Neuron (in vitro differentiated cells): Measurements from ENCODE around the gene APCDD1.
"Not testable (repeated sequence)": the region's sequence is repeated elsewhere in the genome, so short reads cannot be mapped to it uniquely, and the experiment has no call there.

Experiments used
- H2AFZ ChIP-seq: one replicate; pipeline ENCODE4 v1.6.1; 2013; ENCODE audit warnings: low read depth, mild to moderate bottlenecking, inconsistent platforms, low read length, moderate library complexity
- H3K27me3 ChIP-seq: one replicate; pipeline ENCODE4 v1.6.1; 2013; ENCODE audit warnings: low read length; ENCODE audit not compliant: insufficient read depth
- H3K36me3 ChIP-seq: one replicate; pipeline ENCODE4 v1.6.1; 2013; ENCODE audit warnings: low read length; ENCODE audit not compliant: insufficient read depth
- H3K4me1 ChIP-seq: one replicate; pipeline ENCODE4 v1.6.1; 2013; ENCODE audit warnings: low read length; ENCODE audit not compliant: insufficient read depth
- H3K4me3 ChIP-seq: 2 replicates; pipeline ENCODE4 v1.5.1; 2013; ENCODE audit warnings: mild to moderate bottlenecking, low read length, moderate library complexity
- H3K9me3 ChIP-seq: one replicate; pipeline ENCODE4 v1.6.1; 2013; ENCODE audit warnings: low read length

Gene APCDD1

DNA sequence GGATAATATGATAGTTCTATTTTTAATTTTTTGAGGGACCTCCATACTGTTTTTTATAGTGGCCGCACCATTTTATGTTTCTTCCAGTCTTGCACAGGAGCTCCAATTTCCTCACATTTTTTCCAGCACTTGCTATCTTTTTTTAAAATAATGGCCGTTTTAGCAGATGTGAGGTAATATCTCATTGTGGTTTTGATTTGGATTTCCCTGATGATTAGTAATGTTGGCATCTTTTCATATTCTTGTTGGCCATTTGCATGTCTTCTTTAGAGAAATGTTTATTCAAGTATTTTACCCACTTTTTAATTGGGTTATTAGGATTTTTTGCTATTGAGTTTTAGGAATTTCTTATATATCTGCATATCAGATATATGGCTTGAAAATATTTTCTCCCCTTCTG is 41.5 kb downstream of the APCDD1 start:
- Histone ChIP-seq H3K4me3 (no peak overlapping the region), H3K4me1 (no peaks in the 10 kb centered on the region), H3K36me3 (no peaks in the 10 kb centered on the region), H3K9me3 (no peaks in the 10 kb centered on the region), H2AFZ (no peak overlapping the region), H3K27me3 (no peaks in the 10 kb centered on the region)

DNA sequence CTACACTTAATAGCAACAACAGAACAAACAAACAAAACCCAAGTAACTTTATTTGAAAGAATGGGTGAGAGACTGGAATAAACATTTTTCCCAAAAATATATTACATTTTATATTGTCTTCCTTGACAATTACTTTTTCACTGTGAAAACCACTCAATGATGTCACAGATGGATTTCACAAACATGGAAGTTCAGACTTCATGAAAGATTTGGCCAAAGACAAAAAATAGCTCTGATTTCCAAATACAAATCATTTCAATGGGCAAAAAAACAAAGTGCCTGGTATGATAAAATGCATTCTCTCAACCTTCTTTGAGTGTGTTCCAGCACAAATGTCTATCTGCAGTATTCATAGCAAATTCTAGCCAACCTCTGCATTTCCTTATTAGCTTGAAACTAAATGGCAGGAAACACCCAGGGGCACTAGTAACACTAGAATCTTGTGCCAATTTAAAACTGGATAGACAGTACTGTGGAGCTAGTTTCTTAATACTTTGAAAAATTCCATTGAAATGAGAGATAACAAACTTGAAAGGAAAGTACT is 42.8 kb downstream of the APCDD1 start:
- H3K9me3 ChIP-seq = no peaks in the 10 kb centered on the region
- H3K4me1 ChIP-seq = no peaks in the 10 kb centered on the region
- H2AFZ ChIP-seq = no peak overlapping the region
- H3K36me3 ChIP-seq = no peaks in the 10 kb centered on the region
- H3K4me3 ChIP-seq = no peak overlapping the region
- no peaks in the 10 kb centered on the region for H3K27me3 ChIP-seq

DNA sequence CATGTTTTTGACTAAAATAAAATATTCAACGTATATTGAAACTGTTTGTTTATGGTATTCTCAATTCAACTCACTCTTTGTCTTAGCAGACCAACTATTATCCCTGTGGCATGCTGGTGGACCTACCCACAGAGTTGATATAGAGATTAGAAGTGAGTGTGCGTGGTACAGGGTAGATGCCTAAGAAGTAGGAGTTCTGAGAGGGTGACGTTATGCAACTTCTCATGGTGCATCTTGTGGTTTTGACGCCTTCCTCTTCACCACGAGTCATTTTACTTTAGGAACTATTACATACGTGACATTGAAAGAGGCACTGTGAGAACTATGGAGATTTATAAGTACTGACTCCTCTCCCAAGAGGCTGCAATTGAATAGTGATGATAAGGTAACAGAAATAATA is 44.8 kb downstream of the APCDD1 start:
- no peaks in the 10 kb centered on the region for H3K4me1 ChIP-seq
- H3K9me3 ChIP-seq = no peaks in the 10 kb centered on the region
- no peak overlapping the region for H2AFZ ChIP-seq
- H3K36me3 ChIP-seq = no peaks in the 10 kb centered on the region
- H3K27me3 ChIP-seq = no peaks in the 10 kb centered on the region
- H3K4me3 ChIP-seq = no peak overlapping the region

DNA sequence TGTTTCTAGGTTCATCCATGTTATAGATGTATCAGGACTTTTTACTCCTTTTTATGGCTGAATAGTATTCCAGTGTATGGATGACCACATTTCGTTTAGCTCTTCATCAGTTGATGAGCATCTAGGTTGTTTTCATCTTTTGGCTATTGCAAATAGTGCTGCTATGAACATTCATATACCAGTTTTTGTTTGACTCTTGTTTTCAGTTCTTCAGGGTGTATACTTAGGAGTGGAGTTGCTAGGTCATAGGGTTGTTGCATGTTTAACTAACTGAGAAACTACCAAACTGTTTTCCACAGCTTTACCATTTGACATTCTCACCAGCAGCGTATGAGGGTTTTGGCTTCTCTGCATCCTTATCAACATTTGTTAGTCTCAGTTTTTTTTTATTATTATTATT is 45.6 kb downstream of the APCDD1 start:
- no peaks in the 10 kb centered on the region for H3K4me1 ChIP-seq
- no peaks in the 10 kb centered on the region for H3K9me3 ChIP-seq
- no peak overlapping the region for H3K4me3 ChIP-seq
- no peaks in the 10 kb centered on the region for H3K27me3 ChIP-seq
- no peak overlapping the region for H2AFZ ChIP-seq
- H3K36me3 ChIP-seq = no peaks in the 10 kb centered on the region

DNA sequence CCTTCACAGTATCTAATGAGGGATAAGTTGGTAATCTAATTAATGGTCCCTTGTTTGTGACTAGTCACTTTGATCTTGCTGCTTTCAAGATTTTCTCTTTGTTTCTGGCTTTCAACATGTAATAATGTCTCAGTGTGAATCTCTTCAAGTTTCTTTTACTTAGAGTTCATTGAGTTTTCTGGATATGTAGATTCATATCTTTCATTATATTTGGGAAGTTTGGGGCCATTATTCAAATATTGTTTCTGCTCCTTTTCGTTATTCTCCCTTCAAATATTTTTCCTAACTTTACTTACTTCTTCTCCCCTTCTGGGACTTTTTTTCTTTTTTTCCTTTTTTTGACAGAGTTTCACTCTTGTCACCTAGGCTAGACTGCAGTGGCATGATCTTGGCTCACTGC is 50.3 kb downstream of the APCDD1 start:
- Histone ChIP-seq H3K36me3 (no peaks in the 10 kb centered on the region), H3K4me1 (no peaks in the 10 kb centered on the region), H3K27me3 (no peaks in the 10 kb centered on the region), H3K9me3 (peaks cover 6% of the 10 kb centered on the region), H2AFZ (no peak overlapping the region), H3K4me3 (no peak overlapping the region)

DNA sequence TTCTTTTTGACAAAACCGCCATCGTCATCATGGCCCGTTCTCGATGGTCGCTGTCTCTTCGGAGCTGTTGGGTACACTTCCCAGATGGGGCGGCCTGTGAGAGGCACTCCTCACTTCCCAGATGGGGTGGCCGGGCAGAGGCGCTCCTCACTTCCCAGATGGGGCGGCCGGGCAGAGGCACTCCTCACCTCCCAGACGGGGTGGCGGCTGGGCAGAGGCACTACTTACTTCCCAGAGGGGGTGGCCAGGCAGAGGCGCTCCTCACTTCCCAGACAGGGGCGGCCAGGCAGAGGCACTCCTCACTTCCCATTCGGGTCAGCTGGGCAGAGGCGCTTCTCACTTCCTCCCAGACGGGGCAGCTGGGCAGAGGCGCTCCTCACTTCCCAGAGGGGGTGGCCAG is 51.5 kb downstream of the APCDD1 start:
- H3K4me3 ChIP-seq, H2AFZ ChIP-seq: not testable (repeated sequence)

DNA sequence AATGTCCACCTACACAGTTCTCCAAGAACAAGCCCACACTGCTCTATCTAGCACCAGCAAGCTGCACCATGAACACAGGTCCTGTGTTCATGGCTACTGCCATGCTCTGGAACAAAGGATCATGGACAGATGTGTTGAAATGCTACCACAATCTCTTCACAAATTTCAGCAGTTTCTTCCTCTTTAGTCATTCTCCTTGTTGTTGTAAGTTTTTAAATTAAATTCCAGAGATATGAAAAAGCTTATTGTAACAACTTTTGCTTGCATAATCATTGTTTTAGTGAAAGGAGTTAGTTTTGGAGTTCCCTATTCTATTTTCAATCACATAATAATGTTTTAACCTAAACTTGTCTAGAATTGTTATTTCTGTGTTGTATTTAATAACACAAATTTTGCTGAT is 54.2 kb downstream of the APCDD1 start:
- Histone ChIP-seq H3K4me1 (no peaks in the 10 kb centered on the region), H2AFZ (no peak overlapping the region), H3K27me3 (no peaks in the 10 kb centered on the region), H3K36me3 (no peaks in the 10 kb centered on the region), H3K4me3 (no peak overlapping the region), H3K9me3 (peaks cover 6% of the 10 kb centered on the region)

More for the DNA sequence above, 51.5 kb downstream of the APCDD1 start:
- not testable (repeated sequence) for H3K4me1 ChIP-seq, H3K27me3 ChIP-seq, H3K9me3 ChIP-seq, H3K36me3 ChIP-seq

DNA sequence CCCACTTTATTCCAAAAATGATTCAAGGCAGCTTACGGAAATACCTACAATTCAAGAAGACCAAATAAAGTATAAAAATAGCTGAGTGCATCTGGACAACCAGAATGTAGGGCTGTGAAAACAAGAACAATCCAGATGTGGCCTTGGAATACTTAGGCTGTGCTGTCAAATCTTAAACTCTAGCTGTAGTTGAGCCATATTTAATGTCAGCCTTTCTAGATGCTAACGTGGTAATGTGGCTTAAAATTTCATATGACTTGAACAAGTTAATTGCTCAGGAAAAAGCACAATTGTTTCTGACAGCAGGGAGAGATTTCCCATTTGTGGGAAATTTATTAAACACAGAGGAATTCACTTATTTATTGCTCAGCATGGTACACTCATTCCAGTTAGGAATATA is 56.8 kb downstream of the APCDD1 start:
- H3K36me3 ChIP-seq = no peaks in the 10 kb centered on the region
- no peaks in the 10 kb centered on the region for H3K27me3 ChIP-seq
- peaks cover 6% of the 10 kb centered on the region for H3K9me3 ChIP-seq
- no peak overlapping the region for H2AFZ ChIP-seq
- H3K4me3 ChIP-seq = no peak overlapping the region
- no peaks in the 10 kb centered on the region for H3K4me1 ChIP-seq

DNA sequence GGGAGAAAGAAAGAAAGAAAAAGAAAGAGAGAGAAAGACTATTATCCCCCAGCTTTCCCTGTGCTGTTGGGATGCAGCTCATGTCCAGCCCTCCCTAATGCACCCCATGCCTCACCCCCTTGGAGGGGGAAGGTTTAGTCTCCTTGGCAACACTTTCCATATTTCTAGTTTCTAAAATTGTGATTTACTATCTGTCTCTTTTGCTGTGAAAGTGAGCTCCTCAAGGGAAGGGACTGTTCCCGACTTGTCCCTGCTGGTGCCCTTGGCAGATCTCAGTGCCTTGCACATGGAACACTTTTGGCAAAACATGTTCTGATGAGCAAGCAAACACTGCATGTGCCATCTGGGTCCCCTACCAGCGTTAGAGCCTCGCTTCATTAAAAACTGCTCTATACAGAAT is 59.6 kb downstream of the APCDD1 start:
- peaks cover 12% of the 10 kb centered on the region for H3K4me1 ChIP-seq
- no peak overlapping the region for H2AFZ ChIP-seq
- H3K27me3 ChIP-seq = no peaks in the 10 kb centered on the region
- H3K4me3 ChIP-seq = no peak overlapping the region
- no peaks in the 10 kb centered on the region for H3K36me3 ChIP-seq
- H3K9me3 ChIP-seq = no peaks in the 10 kb centered on the region

DNA sequence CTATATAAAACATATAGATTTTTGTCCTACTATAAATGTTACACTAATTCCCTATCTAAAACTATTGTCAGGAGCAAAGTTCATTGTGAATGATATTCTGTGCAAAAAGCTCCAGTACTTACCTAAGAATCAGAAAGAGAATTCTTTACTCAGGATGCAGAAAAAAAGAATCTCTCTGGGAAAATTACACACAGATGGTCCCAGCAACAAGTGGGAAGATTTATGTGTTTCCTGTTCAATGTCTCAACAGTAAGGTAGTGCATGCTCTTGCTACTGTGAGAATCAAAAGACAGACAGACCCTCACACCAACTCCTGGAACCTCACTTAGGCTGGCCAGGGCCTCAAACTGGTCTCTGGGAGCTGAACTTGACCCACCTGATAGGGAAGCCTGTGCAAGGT is 60.2 kb downstream of the APCDD1 start:
- peaks cover 17% of the 10 kb centered on the region for H3K4me1 ChIP-seq
- H3K9me3 ChIP-seq = no peaks in the 10 kb centered on the region

DNA sequence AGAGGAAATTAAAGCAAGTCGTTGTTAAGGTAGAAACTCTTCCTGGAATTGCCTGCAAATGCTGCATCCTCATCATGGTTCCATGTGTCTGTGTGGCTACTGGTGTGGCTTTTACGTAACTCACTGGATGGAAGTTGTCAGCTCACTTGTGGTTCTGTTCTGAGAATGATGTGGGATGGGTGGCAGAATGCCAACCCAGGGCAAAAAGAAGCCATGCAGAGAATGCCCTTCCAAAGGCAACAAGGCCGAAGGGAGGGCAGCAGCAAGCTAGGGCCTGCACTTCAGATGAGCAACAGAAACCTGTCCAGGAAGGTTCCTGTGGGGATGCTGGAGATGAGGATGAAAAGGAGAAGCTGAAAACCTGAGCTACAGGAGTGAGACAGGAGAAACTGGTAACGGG is 61.0 kb downstream of the APCDD1 start:
- H3K4me1 ChIP-seq = peaks cover 21% of the 10 kb centered on the region
- H3K27me3 ChIP-seq = no peaks in the 10 kb centered on the region
- H2AFZ ChIP-seq = no peak overlapping the region
- no peaks in the 10 kb centered on the region for H3K9me3 ChIP-seq
- no peak overlapping the region for H3K4me3 ChIP-seq
- no peaks in the 10 kb centered on the region for H3K36me3 ChIP-seq

More for the DNA sequence above, 60.2 kb downstream of the APCDD1 start:
- Histone ChIP-seq H3K4me3 (no peak overlapping the region), H2AFZ (no peak overlapping the region), H3K27me3 (no peaks in the 10 kb centered on the region), H3K36me3 (no peaks in the 10 kb centered on the region)

DNA sequence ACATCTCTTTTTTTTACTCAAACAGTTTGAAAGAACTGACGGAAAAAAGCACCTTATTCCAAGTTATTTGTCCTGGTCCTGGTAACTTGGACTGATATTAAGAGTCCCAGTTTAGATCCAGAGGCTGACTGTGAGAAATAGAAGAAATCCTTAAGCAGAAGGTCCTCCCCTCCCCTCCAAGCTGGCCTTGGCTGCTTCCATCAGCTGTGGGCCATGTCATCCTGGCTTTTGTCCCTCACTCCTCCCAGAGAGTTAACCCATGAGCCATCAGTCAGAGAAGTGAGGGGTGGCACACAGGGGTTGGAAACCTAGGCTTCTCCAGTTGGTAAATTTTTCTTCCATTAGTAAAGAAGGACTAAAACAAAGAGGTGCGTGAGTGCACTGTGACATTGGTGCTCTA is 61.6 kb downstream of the APCDD1 start:
- H3K4me3 ChIP-seq = no peak overlapping the region
- no peaks in the 10 kb centered on the region for H3K9me3 ChIP-seq
- peaks cover 21% of the 10 kb centered on the region for H3K4me1 ChIP-seq
- H3K27me3 ChIP-seq = no peaks in the 10 kb centered on the region
- no peak overlapping the region for H2AFZ ChIP-seq
- H3K36me3 ChIP-seq = no peaks in the 10 kb centered on the region

DNA sequence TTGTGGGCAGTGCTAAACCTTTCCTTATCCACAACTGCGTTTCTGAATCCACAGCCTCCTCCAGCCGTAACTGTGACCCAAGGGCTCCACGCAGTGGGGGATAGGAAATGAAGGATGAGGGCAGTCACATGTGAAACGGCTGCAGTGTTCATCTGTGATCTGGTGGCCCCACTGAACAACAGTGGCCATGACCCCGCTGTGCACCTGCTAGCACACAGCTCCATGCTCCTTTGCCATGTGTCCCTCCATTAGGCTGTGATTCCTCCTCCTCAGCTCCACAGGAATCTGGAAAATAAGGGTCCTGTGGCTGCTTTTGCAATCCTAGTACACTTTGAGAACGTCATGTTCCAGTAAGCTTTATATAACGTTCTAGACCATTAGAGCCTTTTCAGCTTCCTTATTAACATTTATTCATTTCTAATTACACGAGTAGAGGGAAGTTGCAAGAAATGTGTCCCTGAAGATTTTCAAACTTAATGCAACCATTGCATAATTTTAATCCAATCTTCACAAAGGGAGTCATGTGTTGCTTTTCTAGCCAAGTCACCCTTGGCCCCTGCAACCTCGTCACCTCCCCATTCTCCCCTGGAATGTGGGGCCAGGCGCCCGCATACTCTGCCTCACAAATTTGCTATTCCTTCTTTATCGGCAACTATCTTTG is 64.3 kb downstream of the APCDD1 start:
- H3K27me3 ChIP-seq = no peaks in the 10 kb centered on the region
- no peaks in the 10 kb centered on the region for H3K9me3 ChIP-seq
- no peak overlapping the region for H3K4me3 ChIP-seq
- H2AFZ ChIP-seq = no peak overlapping the region
- no peaks in the 10 kb centered on the region for H3K36me3 ChIP-seq
- H3K4me1 ChIP-seq = peaks cover 21% of the 10 kb centered on the region

DNA sequence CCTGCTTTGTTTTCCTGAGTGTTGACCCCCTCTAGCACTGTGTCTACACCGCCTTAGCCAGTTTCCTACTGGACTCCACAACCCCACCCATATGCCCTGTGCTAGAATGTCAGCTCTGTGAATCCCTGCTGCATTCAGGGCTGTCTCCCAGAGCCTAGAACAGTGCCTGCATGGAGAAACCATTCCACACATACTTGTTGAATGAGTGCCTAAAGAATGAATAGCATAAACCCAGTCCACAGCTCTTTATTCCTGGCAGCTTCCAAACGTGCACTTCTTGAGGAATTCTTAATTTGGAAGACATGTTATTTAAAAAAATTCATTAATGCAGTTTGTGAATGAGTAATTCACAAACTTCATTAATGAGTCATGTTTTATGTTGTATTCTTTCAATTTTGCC is 64.9 kb downstream of the APCDD1 start:
- Histone ChIP-seq H3K27me3 (no peaks in the 10 kb centered on the region), H3K9me3 (no peaks in the 10 kb centered on the region), H3K4me1 (peaks cover 21% of the 10 kb centered on the region), H3K36me3 (no peaks in the 10 kb centered on the region), H2AFZ (no peak overlapping the region), H3K4me3 (no peak overlapping the region)
